Measurements from ENCODE around the gene LAMA1. TPM values are rescaled to one million over a fixed set of nuclear protein-coding genes. Genes with fewer than 3 reads are reported as not detected.

Gene LAMA1
- total and polyA plus RNA-seq, 10 of the 15 experiments (the other 5 are each of a cell fraction or from before 2014, with no cell fraction given), result under 0.01 to 1.9 (median 0.06) TPM; not detected in 6

DNA sequence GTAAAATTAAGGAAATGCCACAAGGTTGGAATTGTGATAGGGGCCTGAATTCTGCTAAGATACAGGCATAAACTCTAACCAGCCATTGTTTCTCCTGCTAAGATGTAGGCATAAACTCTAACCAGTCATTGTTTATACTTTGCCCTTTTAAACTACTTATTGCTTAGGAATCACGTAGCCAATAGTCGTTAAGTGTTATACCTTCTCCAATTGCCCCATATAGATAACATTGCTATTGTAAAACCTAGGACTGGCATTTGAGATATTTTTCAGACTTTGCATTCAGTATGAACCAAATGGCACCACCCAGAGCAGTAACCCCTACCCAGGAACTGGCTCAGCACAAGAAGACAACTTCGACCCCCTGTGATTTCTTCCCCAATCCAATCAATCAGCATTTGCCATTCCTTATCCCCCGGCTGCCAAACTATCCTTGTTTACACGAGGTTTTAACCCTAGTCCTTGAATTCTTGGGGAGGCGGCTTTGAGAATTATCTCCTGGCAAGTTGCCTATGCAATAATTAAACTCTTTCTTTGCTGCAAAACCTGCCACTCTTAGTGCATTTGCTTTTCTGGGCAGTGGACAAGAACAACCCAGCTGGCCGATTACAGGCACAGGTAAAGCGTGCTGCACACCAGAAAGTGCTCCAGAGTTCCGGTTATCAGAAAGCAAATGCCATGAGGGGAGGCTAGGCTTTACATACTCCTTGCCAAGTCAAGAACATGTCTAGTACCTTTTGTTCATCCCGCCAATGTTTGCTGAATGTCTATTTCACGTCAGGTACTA is 167.6 kb downstream of the LAMA1 start:
- BruUV-seq (replicated peaks), result no TSS peak

More for the DNA sequence above, 167.6 kb downstream of the LAMA1 start:
- ChIA-PET POLR2A (no interaction called here), RAD21 (ENCODE audit: unreplicated experiment) (no interaction called here), SMC1A (ENCODE audit: uncharacterized antibody, unreplicated experiment) (no interaction called here), CTCF (no interaction called here)
- no peak overlapping the region for H3K9ac ChIP-seq (ENCODE audit: control insufficient read depth, insufficient read depth, low read length)
- no peak for TF ChIP-seq CREM (IDR thresholded peaks at IDR 0.05; ENCODE audit: low read depth)
- no peak for TF ChIP-seq ESRRA (IDR thresholded peaks at IDR 0.05; ENCODE audit: low read length)
- TF ChIP-seq, protein P1, sequence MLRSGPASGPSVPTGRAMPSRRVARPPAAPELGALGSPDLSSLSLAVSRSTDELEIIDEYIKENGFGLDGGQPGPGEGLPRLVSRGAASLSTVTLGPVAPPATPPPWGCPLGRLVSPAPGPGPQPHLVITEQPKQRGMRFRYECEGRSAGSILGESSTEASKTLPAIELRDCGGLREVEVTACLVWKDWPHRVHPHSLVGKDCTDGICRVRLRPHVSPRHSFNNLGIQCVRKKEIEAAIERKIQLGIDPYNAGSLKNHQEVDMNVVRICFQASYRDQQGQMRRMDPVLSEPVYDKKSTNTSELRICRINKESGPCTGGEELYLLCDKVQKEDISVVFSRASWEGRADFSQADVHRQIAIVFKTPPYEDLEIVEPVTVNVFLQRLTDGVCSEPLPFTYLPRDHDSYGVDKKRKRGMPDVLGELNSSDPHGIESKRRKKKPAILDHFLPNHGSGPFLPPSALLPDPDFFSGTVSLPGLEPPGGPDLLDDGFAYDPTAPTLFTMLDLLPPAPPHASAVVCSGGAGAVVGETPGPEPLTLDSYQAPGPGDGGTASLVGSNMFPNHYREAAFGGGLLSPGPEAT (IDR thresholded peaks at IDR 0.05; ENCODE audit: low read depth), result no peak
- TF ChIP-seq SUPT20H (IDR thresholded peaks at IDR 0.05; ENCODE audit: borderline replicate concordance, control insufficient read depth, low read depth, low read length), result no peak
- no peak for TF ChIP-seq HSF1 (IDR thresholded peaks at IDR 0.05; ENCODE audit: low read depth, low read length)
- TF ChIP-seq CBX5 (IDR thresholded peaks at IDR 0.05; ENCODE audit: low read depth), result no peak
- TF ChIP-seq HDGF (IDR thresholded peaks at IDR 0.05), result no peak
- TF ChIP-seq JUND (IDR thresholded peaks at IDR 0.05; ENCODE audit: low read depth, low read length), result no peak
- TF ChIP-seq HCFC1 (IDR thresholded peaks at IDR 0.05; ENCODE audit: low read length), result no peak
- no peak for TF ChIP-seq EP300 (IDR thresholded peaks at IDR 0.05; ENCODE audit: borderline replicate concordance in 1 of 2, control insufficient read depth in 1 of 2, low read depth in 2 of 2, low read length in 2 of 2)
- H3K27ac ChIP-seq (ENCODE audit: control insufficient read depth, insufficient read depth), result no peak overlapping the region
- intact Hi-C loops (cut with micrococcal nuclease; ENCODE audit: unreplicated experiment), result no loop called here
- in situ Hi-C loops (cut with MboI), result loop anchor here (25.0 kb wide), 1 partner anchor 1987 kb away; no protein-coding TSS in a partner anchor
- no peaks in the 10 kb centered on the region for H4K20me1 ChIP-seq (ENCODE audit: control insufficient read depth, insufficient read depth)
- no peaks in the 10 kb centered on the region; a peak in 1 of 4 replicates for H3K27me3 ChIP-seq (replicated peaks in 1 of 2; ENCODE audit: control insufficient read depth in 2 of 2, insufficient read depth in 2 of 2, low read length in 1 of 2)
- ATAC-seq, result no peak
- WGBS (ENCODE audit: insufficient coverage, insufficient replicate concordance, low lambda C conversion rate, missing lambda C conversion rate), result 32% methylated on average over 11 of the region's 11 CpGs
- H3K4me2 ChIP-seq (ENCODE audit: control insufficient read depth, insufficient read depth), result no peak overlapping the region
- H3K4me1 ChIP-seq (ENCODE audit: control insufficient read depth, insufficient read depth, low read length), result no peaks in the 10 kb centered on the region
- FAIRE-seq, result no peak
- H3K79me2 ChIP-seq (ENCODE audit: control insufficient read depth, insufficient read depth, low read length), result no peaks in the 10 kb centered on the region
- DNase-seq (ENCODE audit: low read depth, low spot score), result no peak
- H3K4me3 ChIP-seq, result no peak overlapping the region
- H3K36me3 ChIP-seq (ENCODE audit: control insufficient read depth in 2 of 2, insufficient read depth in 2 of 2, low read length in 1 of 2), result no peaks in the 10 kb centered on the region
- H2AFZ ChIP-seq (ENCODE audit: control insufficient read depth, low read depth, low read length), result no peak overlapping the region
- no peaks in the 10 kb centered on the region for H3K9me3 ChIP-seq (replicated peaks; ENCODE audit: control insufficient read depth, insufficient read depth, low read length)

Measured in GM12878 (cell line).